OCI-LY3 (cell line): ENCODE results near the gene GM2A.

Source experiments
- EZH2phosphoT487 ChIP-seq: fragments of 200-600 bp; shearing (Covaris generic); IDR thresholded peaks from 2 replicates; pipeline ENCODE4 v1.6.1; 2018; ENCODE audit warnings: antibody characterized with exemption, mixed run types, low read depth
- TF ChIP-seq, protein P1 (sequence below): fragments of 200-600, 300-600 bp; sonication (generic); IDR thresholded peaks from 2 replicates; pipeline ENCODE4 v1.5.1; 2014; ENCODE audit warnings: antibody characterized with exemption, low read length, low read depth

DNA sequence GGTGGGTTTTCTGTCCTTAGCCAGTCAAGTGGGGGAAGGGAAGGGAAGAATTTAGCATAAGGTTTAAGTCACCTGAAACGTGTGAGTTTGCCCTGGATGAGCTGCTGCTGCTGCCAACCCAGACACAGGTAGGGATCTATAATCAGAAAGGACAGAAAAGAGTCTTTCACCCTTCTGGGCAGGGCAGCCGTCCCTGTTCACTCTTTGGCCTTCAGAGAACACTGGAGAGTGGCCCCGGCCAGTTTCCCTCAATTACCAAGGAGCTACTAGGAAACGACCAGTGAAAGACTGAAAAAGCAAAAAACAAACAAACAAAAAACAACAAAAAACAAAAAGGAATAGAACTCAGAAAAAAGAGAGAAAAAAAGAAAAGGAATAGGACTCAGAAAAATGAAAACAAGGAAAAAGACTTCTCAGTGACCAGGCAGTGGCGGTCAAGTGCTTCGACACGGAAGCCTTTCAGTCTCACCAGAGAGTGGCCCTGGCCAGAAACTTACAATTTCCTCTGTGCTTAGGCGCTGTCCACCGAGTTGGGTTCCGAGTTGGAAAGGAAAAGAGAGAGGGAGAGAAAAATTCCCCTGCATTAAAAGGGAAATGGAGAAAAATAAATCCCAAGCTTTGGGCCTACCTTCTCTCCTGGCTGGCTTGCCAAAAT lies 2.5 kb upstream of the GM2A start:
- TF ChIP-seq, protein P1, sequence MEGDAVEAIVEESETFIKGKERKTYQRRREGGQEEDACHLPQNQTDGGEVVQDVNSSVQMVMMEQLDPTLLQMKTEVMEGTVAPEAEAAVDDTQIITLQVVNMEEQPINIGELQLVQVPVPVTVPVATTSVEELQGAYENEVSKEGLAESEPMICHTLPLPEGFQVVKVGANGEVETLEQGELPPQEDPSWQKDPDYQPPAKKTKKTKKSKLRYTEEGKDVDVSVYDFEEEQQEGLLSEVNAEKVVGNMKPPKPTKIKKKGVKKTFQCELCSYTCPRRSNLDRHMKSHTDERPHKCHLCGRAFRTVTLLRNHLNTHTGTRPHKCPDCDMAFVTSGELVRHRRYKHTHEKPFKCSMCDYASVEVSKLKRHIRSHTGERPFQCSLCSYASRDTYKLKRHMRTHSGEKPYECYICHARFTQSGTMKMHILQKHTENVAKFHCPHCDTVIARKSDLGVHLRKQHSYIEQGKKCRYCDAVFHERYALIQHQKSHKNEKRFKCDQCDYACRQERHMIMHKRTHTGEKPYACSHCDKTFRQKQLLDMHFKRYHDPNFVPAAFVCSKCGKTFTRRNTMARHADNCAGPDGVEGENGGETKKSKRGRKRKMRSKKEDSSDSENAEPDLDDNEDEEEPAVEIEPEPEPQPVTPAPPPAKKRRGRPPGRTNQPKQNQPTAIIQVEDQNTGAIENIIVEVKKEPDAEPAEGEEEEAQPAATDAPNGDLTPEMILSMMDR: no peak
- no peak for TF ChIP-seq EZH2phosphoT487
